GM19240 (cell line): ENCODE data around the gene CDC42EP4.
"Not testable (repeated sequence)": the region's sequence is repeated elsewhere in the genome, so short reads cannot be mapped to it uniquely, and the experiment has no call there.

ENCODE experiments used
- DNase-seq: peaks from one replicate; pipeline ENCODE4 v3.0.0; 2011; ENCODE audit warnings: low spot score; ENCODE audit not compliant: insufficient read length

Gene CDC42EP4

DNA sequence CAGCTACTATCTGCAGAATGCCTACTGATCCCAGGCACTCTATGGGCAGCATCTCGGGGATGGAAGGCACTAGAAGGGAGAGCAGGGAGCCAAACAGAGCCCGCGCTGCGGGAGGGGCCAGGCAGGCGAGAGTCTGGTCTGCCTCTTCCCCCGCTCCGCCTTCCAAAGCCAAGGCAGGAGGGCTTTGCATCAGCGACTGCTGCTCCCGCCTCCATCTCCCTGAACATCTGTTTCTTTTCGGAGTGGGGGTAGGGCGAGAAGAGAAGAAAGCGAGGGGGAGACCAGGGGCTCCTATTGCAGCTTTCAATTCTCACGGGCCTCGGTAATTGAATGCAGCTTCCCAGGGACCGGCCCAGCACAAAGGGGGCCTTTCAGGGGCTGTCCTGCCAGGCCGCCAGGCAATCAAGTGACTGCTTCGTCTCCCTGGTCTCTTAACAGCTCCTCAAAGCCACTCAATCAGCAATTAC lies 31.4 kb upstream of the CDC42EP4 start:
- DNase-seq, result no peak

DNA sequence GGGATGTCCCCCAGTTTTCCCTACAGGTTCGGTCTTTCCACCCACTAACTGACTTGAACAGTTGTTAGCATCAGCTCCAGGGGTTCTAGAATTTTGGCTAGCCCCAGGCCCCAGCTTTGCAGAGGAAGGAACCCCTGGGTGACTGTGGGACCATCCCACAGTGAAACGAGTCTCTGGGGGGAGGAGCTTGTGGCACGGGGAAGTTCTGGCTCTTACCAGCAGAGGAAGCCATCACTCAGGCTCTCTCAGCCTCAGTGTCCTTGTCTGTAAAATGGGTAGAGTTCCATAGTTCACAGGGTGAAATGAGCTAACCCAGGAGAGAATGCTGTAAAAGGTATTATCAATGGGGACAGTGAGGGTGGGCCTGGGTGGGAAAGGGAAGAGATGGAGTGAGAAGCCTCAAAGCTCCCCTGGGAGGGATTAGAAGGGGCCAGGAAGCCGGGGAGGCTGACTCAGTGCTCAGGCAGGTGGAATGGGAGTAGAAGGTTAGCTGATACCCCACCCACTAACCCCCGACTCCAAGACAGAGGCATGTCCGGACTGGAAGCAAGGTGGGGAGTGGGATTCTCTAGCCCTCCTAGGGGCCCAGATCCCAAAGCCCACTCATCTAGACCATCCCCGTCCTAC lies 30.9 kb upstream of the CDC42EP4 start:
- DNase-seq, result no peak

DNA sequence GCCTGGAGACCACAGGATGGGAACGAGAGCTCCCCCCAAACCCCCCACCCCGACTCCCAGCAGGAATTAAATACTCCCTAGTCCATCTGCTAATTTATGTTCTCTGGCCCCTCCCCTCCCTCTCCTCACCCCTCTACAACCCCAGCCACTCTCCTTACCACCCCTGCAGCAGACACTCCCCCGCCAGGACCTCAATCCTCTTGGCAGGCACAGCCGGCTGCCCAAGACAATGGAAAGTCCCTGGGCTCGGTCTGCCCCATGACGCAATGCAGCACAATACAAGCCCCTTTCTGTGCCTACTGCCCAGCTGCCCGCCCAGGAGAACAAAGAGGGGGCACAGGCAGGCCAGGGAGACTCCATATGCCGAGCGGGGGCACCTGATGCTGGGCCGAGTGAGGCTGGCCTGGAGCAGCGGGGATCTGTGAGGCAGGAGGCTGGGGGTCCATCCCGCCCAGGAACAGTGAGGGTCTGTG lies 30.3 kb upstream of the CDC42EP4 start:
- no peak for DNase-seq

DNA sequence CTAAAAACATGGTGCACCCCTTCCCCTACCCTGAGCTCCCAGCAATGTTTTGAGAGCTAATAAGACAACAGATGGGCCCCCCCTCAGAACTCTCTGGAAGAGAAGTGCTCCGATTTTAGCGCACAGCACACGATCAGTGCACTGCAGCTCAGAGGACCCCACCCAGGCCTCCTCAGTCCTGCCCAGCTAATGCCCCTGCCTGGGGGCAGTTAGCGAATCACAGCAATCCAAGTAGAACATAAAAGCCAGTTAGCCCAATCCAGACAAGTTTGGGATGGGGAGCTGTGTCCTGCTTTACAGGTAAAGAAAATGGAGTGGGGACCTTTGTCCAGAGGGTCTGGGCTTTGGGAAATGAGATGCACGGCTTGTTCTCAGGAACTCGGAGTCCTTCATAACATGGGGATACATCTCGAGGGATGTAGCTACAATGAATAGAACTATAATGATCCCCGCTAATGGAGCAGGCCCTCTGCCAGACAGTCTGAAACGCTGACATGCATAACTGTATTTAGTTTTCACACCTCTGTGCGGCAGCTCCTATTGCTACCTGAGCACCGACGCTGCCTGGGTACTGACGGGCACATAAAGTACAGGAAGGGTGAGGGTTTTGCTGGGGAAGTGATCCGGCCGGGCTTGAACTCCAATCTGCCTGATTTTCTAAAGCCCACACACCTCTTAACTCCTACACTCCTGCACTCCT lies 29.7 kb upstream of the CDC42EP4 start:
- no peak for DNase-seq

DNA sequence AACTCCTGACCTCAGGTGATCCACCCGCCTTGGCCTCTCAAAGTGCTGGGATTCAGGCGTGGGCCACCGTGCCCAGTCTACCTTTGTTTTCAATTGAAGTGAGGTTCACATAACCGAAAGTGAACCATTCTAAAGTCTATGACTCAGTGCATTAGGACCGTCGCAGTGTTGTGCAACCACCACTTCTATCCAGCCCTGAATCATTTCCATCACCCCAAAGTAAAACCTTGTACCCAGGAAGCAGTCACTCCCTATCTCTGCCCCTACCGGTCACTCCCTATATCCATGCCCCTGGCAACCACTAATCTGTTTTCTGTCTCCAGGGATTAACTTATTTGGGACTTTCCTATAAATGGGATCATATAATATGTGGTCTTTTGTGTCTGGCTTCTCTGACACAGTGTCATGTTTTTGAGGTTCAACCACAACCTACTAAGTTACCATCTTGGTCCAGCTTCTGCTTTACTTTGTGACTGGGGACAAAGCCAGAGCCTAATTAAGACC lies 28.3 kb upstream of the CDC42EP4 start:
- no peak for DNase-seq

DNA sequence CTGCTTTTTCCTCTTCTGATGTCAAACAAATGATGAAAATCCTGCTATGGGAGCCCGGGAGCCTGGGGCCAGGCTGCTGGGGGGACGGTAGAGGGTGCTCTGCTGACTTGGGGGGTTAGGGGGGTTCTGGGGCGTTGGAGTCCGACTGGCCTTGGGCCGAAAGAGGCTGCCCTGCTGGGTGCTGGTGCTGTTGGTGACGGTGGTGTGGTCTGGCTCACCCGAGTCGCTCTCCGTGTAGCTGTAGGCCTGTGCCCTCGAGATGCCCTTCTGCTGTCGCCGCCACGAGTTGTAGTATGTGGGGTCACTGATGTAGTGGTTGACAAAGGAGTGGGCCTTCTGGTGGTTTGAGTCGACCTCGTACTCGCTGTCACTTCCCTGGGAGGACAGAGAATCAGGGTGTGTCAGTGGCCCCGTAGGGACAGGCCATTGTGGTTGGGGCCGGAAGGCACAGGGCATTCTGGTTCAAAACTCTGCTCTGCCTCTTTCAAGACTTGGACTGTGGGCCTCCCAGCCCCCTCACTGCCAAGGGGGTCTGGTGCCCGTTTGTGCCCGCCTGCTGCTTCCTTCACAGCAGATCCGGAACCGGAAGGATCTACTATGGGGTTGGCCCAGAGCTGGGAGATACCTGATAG lies 26.9 kb upstream of the CDC42EP4 start:
- no peak for DNase-seq

DNA sequence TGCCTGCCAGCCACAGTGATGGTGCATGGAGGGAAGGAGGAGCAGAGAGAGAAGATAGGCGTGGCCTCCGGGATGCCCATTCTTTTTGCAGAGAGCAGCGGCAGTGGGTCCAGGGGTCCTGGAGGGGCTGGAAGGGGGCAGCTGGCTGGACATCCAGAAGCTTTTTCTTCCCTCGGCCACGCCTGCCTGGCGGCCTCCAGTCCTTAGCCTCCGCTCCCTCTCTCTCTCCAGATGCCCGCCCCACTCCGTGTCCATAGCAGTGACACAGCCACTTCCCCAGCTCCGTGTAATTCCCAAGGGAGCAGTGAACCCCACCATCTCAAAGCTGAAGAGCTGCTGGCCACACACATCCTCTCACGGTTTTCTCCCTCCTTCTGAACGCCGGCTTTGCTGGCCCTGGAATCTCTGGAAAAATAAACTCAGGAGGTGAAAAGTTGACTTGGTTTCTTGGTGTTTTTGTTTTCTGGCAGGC lies 26.3 kb upstream of the CDC42EP4 start:
- DNase-seq, result no peak

DNA sequence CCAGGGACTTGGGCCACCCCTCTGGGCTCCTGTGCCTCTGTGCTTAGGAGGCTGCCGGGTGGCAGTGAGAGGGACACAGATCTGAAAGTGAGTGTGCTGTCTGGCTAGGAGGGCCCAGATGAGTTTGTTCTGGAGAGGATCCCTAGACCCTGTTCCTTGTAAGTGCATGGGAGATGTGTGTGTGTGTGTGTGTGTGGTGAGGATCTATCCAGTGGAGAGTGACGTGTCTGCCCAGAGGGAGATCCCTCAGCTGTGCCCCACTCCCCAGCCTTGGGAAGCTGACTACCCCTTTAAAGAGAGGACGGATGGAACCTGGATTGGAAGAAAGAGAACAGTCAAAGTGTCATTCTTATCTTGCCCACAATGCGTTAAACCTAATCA lies 25.5 kb upstream of the CDC42EP4 start:
- no peak for DNase-seq

DNA sequence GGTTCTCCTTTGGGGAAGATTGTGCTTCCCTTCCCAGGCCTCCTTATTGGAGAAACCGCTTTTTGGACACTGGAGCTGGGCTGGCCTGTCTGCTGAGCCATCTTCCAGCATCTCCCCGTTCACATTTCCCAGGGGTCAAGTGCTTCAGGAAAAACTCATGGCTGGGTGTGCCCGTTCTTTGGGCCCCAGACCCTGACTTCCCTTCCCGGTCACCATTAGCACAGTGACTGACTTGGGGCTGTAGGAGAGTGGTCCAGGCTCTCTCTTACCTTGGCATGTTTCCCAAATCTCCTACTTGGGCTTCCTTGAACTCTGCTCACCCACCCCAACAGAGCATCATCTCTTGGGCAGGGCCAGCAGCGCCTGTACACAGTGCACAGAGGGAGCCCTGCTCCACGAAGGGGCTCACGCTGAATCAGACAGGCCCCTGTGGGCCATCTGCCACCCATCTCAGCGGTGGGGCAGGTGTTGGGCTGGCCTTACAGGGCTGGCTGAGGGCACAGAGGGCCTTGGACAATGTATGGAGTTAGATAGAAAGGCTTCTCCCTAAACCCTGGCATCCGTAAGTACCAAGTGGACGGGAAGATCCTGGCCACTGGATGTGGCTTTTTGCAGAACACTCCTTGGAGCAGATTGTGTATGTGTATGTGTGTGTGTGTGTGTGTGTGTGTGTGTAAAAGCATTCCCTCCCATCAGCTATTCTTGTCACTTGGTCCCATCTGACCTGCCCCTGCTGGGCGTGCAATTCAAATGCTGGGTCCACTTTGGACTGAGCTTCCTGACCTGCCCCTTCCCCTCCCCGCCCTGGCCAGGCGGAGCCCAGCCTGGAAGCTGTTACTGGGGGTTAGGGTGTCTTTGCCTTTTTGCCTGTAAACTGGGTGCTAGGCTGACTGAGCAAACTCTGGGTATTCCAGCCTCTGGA lies 24.9 kb upstream of the CDC42EP4 start:
- no peak for DNase-seq

DNA sequence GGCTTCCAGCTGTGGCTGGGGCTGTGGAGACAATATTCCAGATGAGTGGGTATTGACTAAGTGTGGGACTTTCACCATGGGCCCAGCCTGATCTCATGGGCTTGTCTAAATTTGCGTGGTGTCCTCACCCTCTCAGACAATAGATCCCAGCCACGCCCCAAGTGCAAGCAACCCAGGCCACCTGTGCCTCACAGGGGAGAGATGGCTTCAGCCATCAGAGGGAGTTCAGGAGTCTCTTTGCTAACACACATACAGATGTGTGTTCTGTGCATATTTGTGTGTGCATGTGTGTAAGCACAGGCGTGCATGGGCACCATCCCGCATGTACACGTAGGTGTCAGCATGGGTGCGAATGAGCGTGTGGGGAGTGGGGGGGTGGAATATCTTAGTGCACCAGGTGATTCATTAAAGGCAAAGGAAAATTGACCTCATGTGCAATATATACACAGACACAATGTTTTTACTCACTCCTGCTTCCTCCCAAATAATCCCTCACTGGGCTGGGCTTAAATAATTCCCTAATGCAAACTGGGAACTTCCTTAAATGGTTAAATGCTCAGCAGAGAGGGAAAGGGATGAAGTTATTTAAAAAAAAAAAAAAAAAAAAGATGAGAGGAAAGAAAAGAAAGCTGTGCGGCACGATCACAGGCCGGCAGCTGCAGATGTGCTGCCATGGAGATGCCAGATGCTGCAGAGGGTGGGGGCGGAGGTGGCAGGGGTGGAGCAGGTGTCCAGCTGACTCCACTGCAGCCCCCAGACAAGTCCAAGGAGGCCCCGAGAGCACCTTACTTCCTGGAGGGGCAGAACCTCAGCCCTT lies 24.0 kb upstream of the CDC42EP4 start:
- DNase-seq, result no peak

DNA sequence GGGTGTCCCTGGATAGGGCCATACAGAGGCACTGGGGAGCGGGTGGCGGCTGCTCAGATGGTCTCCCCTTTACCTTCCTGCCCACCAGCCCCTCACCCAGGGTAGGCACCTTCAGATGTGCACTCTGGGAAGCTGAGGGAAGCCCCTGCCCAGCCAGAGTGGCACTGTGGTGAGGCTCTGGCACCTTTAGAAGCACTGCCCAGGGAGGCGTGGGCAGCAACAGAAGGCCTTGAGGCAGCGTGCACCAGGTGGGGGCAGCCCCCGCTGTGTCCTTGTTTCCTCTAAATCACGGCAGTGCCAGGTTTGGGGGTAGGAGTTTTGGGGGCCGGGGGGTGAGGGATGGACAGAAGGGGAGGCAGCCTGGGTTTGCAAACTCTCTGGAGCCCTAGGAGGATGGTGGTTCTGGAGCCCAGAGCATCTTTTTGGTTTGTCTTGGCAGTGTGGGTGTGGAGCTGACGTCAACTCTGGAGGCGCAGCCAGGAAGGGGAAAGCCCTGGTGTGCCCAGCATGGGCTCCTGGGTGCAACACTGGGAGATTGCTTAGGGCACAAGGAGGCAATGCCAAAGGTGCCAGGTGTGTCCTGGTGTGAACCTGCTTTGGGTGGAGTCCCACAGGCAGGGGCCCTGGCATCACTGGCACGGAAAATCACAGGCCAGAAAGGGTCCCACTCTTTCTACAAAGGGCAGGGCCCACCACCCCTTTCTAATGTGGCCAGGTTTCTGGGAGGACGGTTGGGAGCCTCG lies 23.1 kb upstream of the CDC42EP4 start:
- DNase-seq, result no peak

DNA sequence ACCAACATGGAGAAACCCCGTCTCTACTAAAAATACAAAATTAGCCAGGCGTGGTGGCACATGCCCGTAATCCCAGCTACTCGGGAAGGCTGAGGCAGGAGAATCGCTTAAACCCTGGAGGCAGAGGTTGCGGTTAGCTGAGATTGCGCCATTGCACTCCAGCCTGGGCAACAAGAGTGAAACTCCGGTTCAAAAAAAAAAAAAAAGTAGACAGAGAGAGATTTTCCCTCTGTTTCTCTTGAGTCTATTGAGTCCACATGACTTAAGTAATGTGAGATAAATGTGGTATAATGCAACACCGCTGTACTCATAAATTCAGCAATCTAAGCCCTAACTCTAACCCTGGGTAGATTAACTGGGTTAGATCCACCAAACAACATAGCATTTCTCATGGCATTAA lies 21.6 kb upstream of the CDC42EP4 start:
- DNase-seq, result not testable (repeated sequence)

DNA sequence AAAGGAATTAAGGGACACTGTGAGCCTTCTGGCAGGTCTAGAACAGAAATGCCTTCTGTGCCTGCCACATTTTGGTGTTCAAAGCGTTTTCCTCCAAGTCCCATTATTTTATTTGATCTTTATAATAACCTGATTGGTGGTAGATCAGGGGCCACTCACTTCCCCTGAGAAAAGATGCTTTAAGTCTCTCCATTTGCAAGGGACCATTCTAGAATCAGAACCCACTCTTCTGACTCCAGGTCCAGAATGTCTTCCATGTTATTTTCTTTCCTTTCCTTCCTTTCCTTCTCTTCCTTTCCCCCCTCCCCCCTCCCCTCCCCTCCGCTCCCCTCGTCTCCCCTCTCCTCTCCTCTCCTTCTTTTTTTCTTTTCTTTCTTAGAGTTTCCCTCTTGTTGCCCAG lies 19.3 kb upstream of the CDC42EP4 start:
- no peak for DNase-seq

DNA sequence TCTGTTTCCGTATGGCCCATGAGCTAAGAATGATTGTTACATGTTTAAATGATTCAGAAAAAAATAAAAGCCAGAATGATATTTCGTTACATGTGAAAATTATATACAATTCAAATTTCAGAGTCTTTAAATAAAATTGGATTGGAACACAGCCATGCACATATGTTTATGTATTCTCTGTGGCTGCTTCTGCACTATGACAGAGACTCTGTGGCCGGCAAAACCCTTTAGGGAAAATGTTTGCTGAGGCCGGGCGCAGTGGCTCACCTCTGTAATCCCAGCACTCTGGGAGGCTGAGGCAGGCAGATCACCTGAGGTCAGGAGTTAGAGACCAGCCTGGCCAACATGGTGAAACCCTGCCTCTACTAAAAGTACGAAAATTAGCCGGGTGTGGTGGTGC lies 15.9 kb upstream of the CDC42EP4 start:
- DNase-seq, result no peak

DNA sequence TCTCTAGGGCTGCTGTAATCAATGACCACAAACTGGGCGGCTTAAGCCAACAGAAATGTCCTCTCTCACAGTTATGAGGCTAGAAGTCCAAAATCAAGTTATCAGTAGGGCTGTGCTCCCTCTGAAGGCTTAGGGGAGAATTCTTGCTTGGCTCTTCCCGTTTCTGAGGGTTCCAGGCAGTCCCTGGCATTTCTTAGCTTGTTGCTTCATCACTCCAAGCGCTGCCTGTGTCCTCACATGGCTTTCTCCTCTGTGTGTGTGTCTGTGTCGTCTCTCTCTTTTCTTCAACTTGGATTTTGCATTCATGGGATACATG lies 13.7 kb upstream of the CDC42EP4 start:
- DNase-seq, result no peak

DNA sequence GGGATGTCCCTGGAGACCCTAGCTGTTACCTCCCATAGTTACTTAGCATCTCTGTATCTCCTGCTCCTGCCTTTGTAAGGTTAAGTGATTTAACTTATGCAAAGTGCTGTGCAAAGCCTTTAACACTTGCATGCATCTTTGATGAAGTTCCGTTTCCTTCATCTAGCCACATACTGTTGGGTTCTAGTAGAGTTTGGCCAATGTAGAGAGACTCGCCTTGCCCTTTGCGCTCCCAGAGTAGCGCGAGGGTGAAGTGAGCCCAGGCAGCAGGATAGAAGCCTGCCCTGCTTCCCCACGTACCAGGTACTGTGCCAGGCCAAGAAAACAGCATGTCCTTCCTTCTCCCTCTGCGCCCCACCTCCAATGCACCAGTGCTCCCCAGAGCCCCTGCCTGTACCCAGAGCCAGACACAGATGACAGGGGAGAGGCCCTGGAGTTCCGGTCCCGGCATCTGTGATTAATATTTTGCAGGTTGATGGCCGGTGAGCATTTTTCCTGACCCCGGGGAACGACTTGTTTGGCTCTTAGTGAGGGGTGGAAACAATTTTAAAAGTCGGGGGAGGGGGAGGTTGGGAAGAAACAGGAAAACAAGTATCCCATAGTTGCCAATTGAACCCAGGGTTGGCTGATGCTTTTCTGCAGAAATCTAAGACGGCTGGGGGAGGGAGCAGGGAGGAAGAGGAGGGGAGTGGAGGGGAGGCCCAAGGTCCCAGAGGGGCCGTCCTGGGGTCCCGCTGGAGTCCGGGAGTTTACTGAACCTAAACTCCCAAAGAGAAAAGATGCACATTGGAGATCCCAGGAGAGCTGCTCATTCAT lies 13.1 kb upstream of the CDC42EP4 start:
- DNase-seq, result no peak

DNA sequence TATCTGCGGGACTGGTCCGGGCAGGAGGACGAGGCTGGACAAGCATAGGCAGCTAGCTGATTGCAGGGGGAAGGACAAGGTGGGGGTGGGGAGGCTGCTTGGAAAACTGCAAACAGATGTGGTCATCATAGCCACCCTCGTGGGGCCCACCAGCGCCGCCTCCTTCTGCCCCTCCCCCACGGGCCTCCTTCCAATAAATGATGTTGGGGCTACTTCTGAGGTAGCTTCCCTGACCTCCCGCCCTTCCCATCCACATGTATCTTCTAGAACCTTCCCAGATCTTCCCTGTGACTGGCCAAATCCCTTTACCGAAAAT lies 12.3 kb upstream of the CDC42EP4 start:
- DNase-seq, result no peak

DNA sequence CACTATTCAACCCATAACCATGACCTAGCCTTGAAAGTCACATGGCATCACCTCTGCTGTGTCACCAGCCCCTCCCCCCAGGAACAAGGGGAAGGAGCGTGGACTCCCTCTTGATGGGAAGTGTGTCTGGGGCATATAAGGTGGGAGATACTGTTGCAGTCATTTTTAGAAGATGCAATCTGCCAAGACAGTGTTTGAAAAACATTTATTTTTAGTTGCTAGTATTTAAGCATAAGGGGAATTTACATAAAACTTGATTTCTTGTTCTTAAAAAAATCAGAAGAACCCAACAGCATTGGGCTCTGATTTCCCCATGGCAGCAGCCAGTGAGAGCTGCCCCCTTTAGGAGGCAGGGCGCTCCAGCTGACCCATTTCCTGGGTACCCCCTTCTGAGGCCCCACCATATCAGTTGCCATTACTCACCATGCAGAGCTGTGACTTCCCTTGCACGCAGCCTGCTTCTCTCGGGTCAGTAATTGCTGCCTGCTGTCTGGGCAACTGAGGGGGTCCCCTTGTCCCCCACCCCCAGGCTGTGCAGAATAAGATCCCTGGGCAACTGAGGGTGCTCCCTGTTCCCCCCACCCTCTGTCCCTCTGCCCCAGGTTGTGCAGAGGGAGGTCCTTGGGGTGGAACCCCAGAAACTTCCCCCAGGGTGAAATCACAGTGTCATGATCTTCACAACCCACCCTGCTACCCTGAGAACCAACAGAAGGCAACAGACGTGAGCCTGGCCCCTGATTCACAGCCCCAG lies 11.8 kb upstream of the CDC42EP4 start:
- DNase-seq, result no peak
